VCaP (cell line): ENCODE results near the gene TBCE.

ENCODE experiments used
- H3K27ac ChIP-seq: fragments of 450-650 bp; 2 replicates; pipeline ENCODE4 v1.5.1; 2017
- CTCF ChIP-seq: fragments of 450-650 bp; conservative IDR thresholded peaks from 2 replicates; pipeline ENCODE4 v1.5.1; 2017; ENCODE audit warnings: mild to moderate bottlenecking, moderate library complexity

The TBCE gene

GRCh38 chr1:235367000-235367908, at the start of gene TBCE:
TSS of gene TBCE (plus strand) at chr1:235367427. CDS start at chr1:235380050, 12,623 bp downstream.
- peak within 1 kb of the TSS; percentile 87 for H3K27ac ChIP-seq
- peak; percentile 26 for TF ChIP-seq CTCF

- TF ChIP-seq CTCF: no peak
- H3K27ac ChIP-seq: no peak overlapping the region
These were observed 48.0 kb upstream of the TBCE start for GRCh38 chr1:235319255-235319654.

- no peak for TF ChIP-seq CTCF
These were observed 46.6 kb upstream of the TBCE start for GRCh38 chr1:235320521-235321179.

GRCh38 chr1:235324296-235324695, 42.9 kb upstream of the TBCE start:
- no peak for TF ChIP-seq CTCF
- H3K27ac ChIP-seq: no peak overlapping the region; the same call in 1 of the 2 replicates

More at GRCh38 chr1:235320521-235321179, 46.6 kb upstream of the TBCE start:
- no peak overlapping the region for H3K27ac ChIP-seq

GRCh38 chr1:235325139-235325538, 42.1 kb upstream of the TBCE start:
- TF ChIP-seq CTCF: no peak
- peak overlapping the region; percentile 97; the same call in 1 of the 2 replicates for H3K27ac ChIP-seq

GRCh38 chr1:235325854-235326253, 41.4 kb upstream of the TBCE start:
- H3K27ac ChIP-seq: peak overlapping the region; percentile 97; the same call in 1 of the 2 replicates
- no peak for TF ChIP-seq CTCF

- peak overlapping the region; percentile 97 for H3K27ac ChIP-seq
These were observed 40.3 kb upstream of the TBCE start for GRCh38 chr1:235326719-235327558.

More at GRCh38 chr1:235326719-235327558, 40.3 kb upstream of the TBCE start:
- TF ChIP-seq CTCF: no peak
